Stomach smooth muscle (tissue), 2 donors: ENCODE results near the gene RRAS.

ENCODE experiments used
- H3K27ac ChIP-seq: one replicate; pipeline ENCODE4 v1.7.0; 2013; ENCODE audit warnings: mild to moderate bottlenecking, low read length, inconsistent platforms
- H3K27me3 ChIP-seq, 2 donors: one replicate each; pipeline ENCODE4 v1.7.0; 2013; ENCODE audit warnings: low read length in 2 of 2; ENCODE audit not compliant: insufficient read depth in 2 of 2, control insufficient read depth in 1 of 2
- H3K36me3 ChIP-seq, 2 donors: one replicate each; pipeline ENCODE4 v1.7.0; 2013; ENCODE audit warnings: low read length in 2 of 2; ENCODE audit not compliant: control insufficient read depth in 2 of 2, insufficient read depth in 2 of 2
- H3K4me1 ChIP-seq: one replicate; pipeline ENCODE4 v1.7.0; 2013; ENCODE audit warnings: low read length; ENCODE audit not compliant: control insufficient read depth, insufficient read depth
- H3K4me3 ChIP-seq, 2 donors: one replicate each; pipeline ENCODE4 v1.7.0; 2013; ENCODE audit warnings: low read length in 2 of 2
- H3K9ac ChIP-seq, 2 donors: one replicate each; pipeline ENCODE4 v1.7.0; 2013; ENCODE audit warnings: low read length in 2 of 2, mild to moderate bottlenecking in 1 of 2
- H3K9me3 ChIP-seq, 2 donors: one replicate each; pipeline ENCODE4 v1.7.0; 2013; ENCODE audit warnings: low read length in 2 of 2; ENCODE audit not compliant: control insufficient read depth in 2 of 2
- donor health status: healthy.
- donor health status: Pancreatic carcinoma.

Gene RRAS

DNA sequence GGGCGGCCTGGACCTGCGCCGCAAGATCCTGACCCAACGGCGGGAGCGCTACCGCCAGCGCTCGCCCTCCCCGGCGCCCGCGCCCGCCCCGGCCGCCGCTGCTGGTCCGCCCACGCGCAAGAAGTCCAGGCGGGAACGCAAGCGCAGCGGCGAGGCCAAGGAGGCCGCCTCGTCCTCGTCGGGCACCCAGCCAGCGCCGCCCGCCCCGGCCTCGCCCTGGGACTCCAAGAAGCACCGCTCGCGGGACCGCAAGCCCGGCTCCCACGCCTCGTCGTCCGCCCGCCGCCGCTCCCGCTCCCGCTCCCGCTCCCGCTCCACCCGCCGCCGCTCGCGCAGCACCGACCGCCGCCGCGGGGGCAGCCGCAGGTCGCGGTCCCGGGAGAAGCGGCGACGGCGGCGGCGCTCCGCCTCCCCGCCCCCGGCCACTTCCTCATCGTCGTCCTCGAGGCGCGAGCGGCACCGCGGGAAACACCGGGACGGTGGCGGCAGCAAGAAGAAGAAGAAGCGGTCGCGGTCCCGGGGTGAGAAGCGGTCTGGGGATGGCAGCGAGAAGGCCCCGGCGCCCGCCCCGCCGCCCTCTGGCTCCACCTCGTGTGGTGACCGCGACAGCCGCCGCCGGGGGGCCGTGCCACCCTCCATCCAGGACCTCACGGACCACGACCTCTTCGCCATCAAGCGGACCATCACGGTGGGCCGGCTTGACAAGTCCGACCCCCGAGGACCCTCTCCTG, 12.0 kb upstream of the RRAS start:
- Histone ChIP-seq H3K9ac (no peak overlapping the region), H3K4me3 (no peak overlapping the region), H3K27me3 (no peaks in the 10 kb centered on the region), H3K27ac (no peak overlapping the region), H3K4me1 (no peaks in the 10 kb centered on the region), H3K9me3 (no peaks in the 10 kb centered on the region), H3K36me3 (peaks cover 38 to 52% of the 10 kb centered on the region in 2 donors)

DNA sequence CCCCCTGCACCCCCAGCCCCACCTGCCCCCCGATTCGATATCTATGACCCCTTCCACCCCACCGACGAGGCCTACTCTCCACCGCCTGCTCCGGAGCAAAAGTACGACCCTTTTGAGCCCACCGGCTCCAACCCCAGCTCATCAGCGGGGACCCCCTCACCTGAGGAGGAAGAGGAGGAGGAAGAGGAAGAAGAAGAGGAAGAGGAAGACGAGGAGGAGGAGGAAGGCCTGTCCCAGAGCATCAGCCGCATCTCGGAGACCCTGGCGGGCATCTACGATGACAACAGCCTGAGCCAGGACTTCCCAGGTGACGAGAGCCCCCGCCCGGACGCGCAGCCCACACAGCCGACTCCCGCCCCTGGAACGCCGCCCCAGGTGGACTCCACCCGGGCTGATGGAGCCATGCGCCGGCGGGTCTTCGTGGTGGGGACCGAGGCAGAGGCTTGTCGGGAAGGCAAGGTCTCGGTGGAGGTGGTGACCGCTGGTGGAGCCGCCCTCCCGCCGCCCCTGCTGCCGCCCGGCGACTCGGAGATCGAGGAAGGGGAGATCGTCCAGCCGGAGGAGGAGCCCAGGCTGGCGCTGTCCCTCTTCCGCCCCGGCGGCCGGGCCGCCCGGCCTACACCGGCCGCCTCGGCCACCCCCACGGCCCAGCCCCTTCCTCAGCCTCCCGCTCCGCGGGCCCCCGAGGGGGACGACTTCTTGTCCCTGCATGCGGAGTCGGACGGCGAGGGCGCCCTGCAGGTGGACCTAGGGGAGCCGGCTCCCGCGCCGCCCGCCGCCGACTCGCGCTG, 11.3 kb upstream of the RRAS start:
- peaks cover 36 to 52% of the 10 kb centered on the region in 2 donors for H3K36me3 ChIP-seq
- H3K4me3 ChIP-seq = no peak overlapping the region
- H3K27me3 ChIP-seq = no peaks in the 10 kb centered on the region
- no peak overlapping the region for H3K27ac ChIP-seq
- H3K9ac ChIP-seq = no peak overlapping the region
- no peaks in the 10 kb centered on the region for H3K9me3 ChIP-seq
- H3K4me1 ChIP-seq = no peaks in the 10 kb centered on the region

DNA sequence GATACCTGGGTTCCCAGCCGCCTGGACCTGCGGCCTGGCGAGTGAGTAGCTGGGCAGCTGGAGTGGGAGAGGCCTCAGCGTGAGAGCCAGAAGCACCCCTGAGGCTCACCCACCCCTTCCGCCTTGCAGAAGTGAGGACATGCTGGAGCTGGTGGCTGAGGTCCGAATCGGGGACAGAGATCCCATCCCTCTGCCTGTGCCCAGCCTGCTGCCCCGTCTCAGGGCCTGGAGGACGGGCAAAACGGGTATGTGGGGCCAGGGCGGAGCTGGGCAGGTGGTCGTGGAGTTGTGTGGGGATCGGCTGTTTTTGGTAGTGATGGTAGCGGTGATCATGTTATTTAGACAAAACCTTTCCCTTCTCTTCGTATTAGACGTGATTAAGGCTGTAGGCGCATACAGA, 6.6 kb upstream of the RRAS start:
- Histone ChIP-seq H3K27me3 (no peaks in the 10 kb centered on the region), H3K9ac (no peak overlapping the region), H3K9me3 (no peaks in the 10 kb centered on the region), H3K27ac (no peak overlapping the region), H3K4me3 (no peak overlapping the region), H3K4me1 (peaks cover 29% of the 10 kb centered on the region), H3K36me3 (peaks cover 24 to 34% of the 10 kb centered on the region in 2 donors)

DNA sequence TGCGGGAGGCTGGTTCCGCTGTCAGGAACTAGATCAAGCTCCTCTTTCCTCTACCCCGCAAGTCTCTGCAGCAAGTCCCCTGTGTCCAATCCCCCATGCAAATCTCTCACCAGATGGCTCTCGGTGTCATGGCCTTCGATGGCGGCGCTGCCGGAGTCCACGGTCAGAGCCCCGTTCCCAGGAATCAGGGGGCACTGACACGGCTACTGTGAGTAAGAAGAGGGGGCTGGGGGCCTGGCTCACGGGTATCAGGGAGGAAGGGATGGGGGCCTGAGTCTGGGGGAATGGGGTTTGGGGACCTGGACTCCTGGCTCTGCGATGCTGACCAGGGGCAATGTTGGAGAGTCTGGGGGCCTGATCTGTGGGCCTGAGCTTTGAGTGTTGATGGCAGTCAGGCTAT, 6.1 kb upstream of the RRAS start:
- no peak overlapping the region for H3K9ac ChIP-seq
- H3K4me1 ChIP-seq = peaks cover 35% of the 10 kb centered on the region
- H3K9me3 ChIP-seq = no peaks in the 10 kb centered on the region
- peaks cover 24 to 33% of the 10 kb centered on the region in 2 donors for H3K36me3 ChIP-seq
- H3K27ac ChIP-seq = no peak overlapping the region
- no peak overlapping the region for H3K4me3 ChIP-seq
- no peaks in the 10 kb centered on the region for H3K27me3 ChIP-seq

DNA sequence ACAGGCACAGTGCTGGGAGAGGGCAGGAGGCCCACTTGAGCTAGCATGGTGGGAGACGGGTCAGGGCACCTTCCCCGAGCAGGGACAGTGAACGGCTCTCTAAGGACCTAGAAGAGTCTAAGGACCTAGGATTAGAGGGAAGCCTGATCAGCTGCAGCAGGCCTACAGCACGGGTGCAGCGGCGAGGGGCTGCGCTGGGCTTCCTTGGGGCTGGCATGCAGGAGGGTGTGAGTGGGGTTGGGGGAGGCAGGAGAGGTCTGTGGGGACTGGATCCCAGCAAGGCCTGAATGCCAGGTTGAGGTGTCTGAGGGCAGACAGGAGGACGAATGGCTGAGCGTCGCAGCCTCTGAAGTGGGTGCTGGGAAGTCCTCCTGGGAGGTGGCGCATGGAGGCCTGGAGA, 5.6 kb upstream of the RRAS start:
- Histone ChIP-seq H3K9me3 (no peaks in the 10 kb centered on the region), H3K36me3 (peaks cover 23 to 32% of the 10 kb centered on the region in 2 donors), H3K27me3 (no peaks in the 10 kb centered on the region), H3K4me1 (peaks cover 39% of the 10 kb centered on the region), H3K9ac (no peak overlapping the region), H3K27ac (no peak overlapping the region), H3K4me3 (no peak overlapping the region)

DNA sequence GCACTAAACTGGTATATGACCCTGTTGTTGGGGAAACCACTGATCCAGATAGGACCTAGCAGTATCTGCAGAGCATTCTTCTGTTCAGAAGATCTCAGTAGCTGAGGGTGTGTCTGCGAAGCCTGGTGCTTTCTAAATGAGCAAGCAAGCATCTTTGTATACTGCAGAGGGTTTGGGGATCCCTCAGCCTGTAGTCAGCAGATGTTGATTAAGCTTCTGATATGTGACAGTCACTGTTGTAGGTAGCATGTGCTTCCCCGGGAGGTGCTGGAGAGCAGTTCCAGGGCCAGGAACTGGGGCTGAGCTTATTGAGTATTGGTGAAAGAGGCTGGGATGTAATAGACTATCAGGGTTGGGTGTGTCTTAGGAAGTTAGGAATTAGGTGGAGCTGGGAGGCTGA, 3.5 kb upstream of the RRAS start:
- Histone ChIP-seq H3K27ac (no peak overlapping the region), H3K9ac (peak overlapping the region in 1 of 2 donors; percentile 6), H3K4me3 (peak overlapping the region; percentile 10 to 99)

DNA sequence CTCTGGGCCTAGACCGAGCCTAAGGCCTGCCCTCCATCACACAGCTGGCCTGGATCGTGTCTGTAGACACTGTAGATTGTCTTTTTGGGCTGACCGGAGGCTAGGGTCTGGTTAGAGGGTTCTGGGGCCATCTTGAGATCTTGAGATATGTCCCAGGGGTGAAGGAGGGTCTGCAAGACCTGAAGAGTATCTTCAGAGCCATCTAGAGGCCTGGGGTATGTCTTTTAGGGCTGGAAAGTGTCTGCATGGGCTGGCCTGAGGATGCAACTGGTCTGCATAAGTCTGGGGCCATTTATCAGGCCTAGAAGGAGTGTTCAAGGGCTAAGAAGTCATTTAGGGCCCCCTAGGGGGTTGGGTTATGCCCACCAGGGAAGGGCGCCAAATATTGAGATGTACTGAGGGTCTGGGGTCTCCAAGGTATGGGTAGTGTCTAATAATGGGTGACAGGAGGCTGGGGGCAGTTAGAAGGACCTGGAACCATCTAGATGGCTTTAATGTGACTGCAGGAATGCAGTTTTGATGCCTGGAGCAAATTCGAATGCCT, 2.6 kb upstream of the RRAS start:
- Histone ChIP-seq H3K4me1 (peaks cover 50% of the 10 kb centered on the region), H3K27me3 (no peaks in the 10 kb centered on the region), H3K36me3 (peaks cover 5 to 20% of the 10 kb centered on the region in 2 donors)

More for the DNA sequence above, 3.5 kb upstream of the RRAS start:
- Histone ChIP-seq H3K27me3 (no peaks in the 10 kb centered on the region), H3K36me3 (peaks cover 8 to 20% of the 10 kb centered on the region in 2 donors), H3K4me1 (peaks cover 47% of the 10 kb centered on the region), H3K9me3 (no peaks in the 10 kb centered on the region)

DNA sequence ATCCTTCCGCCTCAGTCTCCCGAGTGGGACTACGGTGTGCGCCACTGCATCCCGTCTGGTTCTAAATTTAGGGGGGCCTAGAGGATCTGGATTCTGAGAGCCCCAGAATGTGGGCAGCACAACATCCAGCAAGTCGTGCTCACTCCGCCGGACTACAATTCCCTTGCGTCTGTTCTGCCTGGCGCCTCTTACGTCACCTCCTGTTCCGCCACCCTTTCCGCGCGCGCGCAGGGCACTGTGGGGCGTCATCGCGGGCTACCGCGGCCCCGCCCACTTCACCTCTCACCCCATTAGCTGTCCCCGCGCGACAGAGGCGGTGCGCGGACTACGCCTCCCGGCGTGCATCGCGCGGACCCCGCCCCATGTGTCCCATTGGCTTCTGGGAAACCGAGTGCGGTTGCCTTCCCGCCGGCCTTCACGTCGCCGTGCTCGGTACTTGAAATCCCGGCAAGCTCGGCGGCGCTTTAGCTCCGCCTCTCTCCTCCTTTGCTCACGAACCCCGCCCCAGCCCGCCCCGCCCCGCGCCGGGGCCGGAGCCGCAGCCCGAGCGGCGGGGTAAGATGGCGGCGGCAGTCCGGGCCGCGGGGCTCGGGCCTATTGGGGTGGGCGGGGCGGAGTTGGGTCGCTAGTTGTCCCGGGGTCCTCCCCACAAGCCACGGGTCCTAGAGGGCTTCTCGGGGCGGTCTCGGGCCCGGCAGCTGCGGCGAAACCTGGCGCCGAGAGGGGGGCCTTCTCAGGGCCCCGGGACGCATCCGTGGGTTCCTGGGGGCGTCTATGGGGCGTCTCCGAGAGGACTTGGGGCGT, 1.9 kb upstream of the RRAS start, which contains the start of gene SCAF1:
Gene SCAF1 (plus strand): TSS at position 522 of the 804 bp plus-strand sequence. CDS start 2,818 bp downstream, outside the sequence.
- H3K4me1 ChIP-seq = peaks cover 55% of the 10 kb centered on the region
- peaks cover 4 to 15% of the 10 kb centered on the region in 2 donors for H3K36me3 ChIP-seq

More for the DNA sequence above, 2.6 kb upstream of the RRAS start:
- peak overlapping the region; percentile 99 for H3K9ac ChIP-seq
- peak overlapping the region; percentile 99 for H3K4me3 ChIP-seq
- no peaks in the 10 kb centered on the region for H3K9me3 ChIP-seq
- H3K27ac ChIP-seq = peak overlapping the region; percentile 100

DNA sequence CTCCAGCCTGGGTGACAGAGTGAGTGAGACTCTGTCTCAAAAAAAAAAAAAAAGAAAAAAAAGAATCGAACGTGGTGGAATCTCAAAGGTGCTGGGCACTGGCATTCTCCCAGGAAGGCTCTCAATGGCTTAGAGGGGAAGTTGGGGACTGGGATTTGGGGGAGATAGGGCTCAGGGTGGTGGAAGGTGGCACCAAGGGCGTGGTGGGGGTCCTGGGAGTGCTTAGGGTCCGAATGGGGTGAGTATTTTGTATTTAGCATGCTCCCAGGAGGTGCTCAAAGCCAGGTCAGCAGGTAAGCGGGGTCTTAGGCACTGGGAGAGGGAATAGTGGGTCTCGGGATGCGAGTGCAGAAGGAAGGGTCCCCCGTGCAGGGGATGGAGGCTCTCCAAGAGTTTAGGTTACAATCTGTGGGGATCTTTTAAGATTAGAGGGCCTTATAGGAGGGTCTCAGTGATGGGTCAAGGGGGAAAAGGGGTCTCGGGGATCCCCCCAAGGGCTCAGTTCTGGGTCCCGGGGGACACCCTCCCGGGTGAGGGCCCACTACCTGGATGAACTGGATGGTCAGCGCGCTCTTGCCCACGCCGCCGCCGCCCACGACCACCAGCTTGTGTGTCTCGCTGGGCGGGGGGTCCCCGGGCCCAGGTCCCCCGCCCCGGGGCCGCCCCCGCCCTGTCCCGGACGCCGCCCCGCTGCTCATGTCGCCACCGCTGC, 386 bp downstream of the RRAS start:
- peaks cover 11% of the 10 kb centered on the region in 2 donors for H3K36me3 ChIP-seq
- peak overlapping the region; percentile 86 to 93 for H3K9ac ChIP-seq
- H3K4me3 ChIP-seq = peak overlapping the region; percentile 63 to 99
- no peaks in the 10 kb centered on the region for H3K9me3 ChIP-seq
- H3K4me1 ChIP-seq = peaks cover 53% of the 10 kb centered on the region
- H3K27me3 ChIP-seq = no peaks in the 10 kb centered on the region
- H3K27ac ChIP-seq = peak overlapping the region; percentile 100

More for the DNA sequence above, 1.9 kb upstream of the RRAS start, which contains the start of gene SCAF1:
- no peaks in the 10 kb centered on the region for H3K27me3 ChIP-seq
- H3K27ac ChIP-seq = peak within 1 kb of the TSS; percentile 100
- no peaks in the 10 kb centered on the region for H3K9me3 ChIP-seq
- H3K4me3 ChIP-seq = peak within 1 kb of the TSS; percentile 99
- peak within 1 kb of the TSS; percentile 99 for H3K9ac ChIP-seq
